Measurements from ENCODE around the gene CHAC1. TPM values are rescaled to one million over a fixed set of nuclear protein-coding genes. Genes with fewer than 3 reads are reported as not detected.

Gene CHAC1, protein sequence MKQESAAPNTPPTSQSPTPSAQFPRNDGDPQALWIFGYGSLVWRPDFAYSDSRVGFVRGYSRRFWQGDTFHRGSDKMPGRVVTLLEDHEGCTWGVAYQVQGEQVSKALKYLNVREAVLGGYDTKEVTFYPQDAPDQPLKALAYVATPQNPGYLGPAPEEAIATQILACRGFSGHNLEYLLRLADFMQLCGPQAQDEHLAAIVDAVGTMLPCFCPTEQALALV
- total RNA-seq, result 2.9 and 4.7 TPM in 2 replicates

DNA sequence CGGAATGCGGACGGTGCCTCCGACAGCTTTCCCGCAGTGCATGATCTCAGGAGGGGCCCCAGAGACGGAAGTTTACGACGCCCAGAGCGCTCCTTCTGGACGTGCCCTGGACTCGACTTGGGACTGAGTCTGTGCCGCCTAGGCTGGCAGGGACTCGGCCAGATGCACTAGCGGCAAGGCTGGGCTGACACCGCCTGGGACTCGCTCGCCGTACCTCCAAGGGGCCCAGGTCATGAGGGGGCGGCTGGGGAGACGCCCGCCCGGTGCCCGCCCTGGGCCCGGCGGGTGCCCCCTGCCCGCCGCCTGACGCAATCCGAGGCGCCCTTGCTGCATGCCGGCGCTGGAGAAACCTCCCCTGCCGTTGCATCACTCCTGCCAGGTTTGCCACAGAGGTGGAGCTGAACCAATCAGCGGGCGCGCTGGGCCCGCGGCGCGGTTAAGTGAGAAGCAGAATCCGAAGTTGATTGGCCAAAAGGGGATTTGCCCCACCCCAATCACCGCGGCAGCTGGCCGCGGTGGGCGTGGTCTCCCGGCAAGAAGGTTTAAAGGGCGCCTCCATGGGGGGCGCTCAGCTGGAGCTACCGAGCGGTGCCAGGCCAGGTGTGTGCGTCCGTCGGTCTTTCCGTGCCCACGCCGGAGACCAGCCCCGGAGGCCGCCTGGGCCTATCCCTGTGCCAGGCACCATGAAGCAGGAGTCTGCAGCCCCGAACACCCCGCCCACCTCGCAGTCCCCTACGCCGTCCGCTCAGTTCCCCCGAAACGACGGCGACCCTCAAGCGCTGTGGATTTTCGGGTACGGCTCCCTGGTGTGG lies at the start of gene CHAC1:
Gene CHAC1 (plus strand): TSS at position 571 of the 812 bp plus-strand sequence. CDS start 113 bp downstream, at position 684.
- DNase-seq (ENCODE audit: low read depth, low spot score), result peak; percentile 85

DNA sequence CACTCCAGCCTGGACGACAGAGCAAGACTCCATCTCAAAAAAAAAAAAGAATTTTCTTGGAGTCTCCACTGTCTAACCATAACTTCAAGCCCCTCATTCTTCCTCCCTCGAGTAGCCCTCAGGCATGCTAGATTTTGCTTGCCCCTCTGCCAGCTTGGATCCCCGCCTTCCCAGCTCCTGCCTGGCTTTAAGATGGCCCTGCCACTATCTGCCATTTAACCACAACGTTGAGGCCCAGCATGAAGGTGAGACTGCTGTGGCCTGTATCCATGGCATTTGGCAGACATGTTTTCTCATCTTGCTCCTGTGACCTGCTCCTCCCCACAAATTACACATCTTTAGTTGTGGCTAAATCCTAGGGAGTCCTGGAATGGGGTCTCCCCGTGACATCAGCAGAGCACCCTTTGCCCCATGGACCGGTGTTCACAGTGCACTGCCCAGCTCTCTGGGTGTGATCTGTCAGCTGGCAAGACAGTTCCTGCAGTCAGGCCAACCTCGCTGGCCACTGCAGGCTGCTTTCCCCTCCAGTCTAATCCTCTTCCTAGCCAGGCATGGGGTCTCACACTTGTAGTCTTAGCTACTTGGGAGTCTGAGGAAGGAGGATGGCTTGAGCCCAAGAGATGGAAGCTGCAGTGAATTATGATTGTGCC lies 48.6 kb upstream of the CHAC1 start:
- no peak for DNase-seq (ENCODE audit: low read depth, low spot score)

DNA sequence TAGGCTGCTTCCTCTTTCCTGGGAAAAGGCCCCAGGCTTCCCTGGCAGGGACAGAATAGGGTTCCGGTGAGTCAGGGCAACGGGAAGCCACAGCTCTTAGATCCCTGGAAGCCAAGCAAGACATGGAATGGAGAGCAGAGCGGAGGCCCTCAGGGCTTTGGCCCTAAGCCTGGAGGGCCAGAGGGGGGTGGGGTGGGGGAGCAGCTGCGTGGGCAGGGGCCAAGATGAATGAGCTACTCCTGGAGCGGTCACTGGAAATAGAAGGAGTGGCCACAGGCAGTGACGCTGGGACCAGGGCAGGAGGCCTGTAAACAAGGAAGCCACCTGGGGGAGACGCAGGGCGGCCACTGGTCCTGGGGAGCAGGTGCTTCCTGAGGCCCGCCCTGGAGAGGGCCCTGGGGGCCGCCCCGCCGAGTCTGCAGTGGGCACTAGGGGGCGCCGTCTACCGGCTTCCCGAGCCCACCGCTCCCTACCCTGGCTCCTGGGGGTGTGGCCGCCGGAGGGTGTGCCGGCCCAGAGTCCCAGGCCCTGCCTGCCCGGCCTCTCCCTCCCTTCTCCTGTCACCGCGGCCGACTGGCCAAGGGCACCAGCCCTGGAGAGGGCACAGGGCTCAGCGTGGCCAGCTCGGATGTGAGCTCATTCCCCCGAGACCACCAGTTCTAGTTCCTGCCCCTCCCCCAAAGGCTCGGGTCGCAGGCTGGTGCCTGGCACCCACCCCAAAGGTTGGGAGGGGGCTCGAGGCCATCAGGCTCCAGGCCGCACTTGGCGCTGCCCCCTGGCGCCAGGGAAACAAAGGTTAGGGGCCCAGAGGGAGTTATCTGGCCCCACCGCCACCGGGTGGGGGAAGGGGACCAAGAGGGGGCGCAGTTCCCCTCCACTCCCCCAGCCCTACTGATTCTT lies 46.9 kb upstream of the CHAC1 start:
- peak; percentile 99 for DNase-seq (ENCODE audit: low read depth, low spot score)

DNA sequence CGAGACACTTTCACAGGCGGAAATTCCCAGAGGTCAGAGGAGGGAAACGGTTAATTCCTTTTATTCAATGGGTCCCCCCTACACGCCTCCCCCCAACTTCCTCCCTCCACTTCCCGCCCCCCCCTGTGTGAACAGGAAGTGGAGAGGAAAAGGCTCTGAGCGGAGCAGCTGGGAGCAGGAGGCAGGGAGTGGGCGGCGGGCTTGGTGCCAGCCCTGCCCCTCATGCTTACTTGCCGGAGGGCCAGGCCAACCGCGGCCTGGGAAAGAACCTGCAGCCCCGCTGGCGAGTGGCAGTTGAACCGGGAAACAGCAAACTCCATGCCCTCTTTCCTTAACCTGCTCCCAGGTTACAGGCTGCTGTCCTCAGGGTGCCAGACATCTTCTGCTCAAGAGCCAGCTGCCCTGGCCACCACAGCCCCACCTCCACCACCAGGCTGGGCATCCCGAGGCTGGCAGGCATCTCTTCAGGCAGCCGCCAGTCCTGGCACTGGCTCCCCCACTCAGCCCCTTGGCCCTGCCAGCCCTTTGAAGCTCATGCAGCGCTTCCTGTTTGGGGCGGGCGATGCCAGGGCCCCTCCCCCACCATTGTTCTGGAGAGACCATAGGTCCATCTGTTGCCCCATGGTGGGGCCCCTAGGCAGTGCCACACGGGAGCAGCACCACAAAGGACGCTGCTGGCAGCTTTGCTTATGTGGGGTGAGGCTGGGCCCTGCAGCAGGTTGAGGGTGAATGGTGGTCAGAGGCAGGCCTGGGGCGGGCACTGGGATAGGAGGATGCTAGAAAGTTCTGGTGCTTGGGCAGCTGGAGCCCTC lies 46.1 kb upstream of the CHAC1 start:
- DNase-seq (ENCODE audit: low read depth, low spot score), result no peak

DNA sequence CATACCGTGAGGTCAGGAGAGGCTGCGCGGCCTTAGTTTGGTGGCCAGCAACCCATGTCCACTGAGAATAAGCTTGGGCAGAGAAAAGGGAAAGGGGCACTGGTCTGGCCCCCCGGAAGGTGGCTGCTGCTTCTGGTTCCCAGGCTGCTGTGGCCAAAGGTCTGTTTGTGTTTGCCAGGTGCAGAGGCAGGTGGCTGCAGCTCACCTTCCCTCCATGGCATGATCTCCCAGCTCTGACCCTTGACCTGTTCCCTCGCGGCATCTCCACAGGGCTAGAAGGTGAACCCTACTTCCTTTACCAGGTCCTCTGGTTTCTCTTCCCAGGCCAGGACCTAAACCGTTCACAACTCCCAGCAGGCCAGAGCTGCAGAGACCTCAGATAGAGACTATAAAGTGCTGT lies 45.2 kb upstream of the CHAC1 start:
- DNase-seq (ENCODE audit: low read depth, low spot score), result no peak

DNA sequence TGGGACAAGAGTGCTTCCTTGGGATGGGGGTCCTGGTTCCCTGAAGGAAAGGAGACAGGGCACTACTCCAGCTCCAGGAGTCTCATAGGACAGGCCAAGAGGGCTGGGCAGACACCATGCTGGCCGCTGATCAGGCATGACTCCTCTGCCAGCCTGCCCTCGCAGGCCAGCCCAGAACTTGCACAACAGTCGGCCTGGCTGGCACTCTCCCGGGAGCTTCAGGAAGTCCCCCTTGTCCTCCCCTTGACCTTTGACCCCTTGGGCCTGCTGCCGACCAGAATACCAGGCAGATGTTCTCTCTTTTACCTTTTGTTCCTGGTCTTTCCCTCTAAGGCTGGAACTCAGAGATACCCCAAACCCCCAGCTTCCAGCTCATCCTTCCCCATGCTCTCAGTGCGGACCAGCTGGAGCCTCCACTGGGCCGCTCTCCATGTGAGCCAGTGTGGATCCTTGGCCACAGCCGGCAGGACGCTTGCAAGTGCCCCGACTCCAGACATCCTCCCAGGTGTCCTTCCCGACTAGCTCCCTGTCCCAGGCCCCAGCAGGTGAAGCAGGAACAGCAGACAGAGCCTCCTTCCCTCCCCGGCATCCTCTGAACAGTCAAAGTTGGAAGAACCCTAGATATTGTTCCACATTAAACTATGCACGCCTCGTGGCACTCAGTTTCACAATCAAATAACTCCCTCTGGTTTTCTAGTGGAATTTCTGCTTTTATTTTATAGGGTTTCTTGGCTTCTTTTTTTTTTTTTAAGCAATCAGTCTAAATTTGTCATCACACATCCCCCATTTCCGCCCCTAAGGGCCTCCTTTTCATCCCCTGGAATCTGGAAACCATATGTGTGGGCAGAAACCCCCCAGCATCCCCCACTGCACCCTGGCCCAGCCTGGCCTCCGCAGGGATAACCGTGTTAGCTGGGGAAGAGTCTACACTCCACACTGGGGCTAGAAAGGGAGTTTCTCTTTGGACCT lies 43.3 kb upstream of the CHAC1 start:
- DNase-seq (ENCODE audit: low read depth, low spot score), result no peak

DNA sequence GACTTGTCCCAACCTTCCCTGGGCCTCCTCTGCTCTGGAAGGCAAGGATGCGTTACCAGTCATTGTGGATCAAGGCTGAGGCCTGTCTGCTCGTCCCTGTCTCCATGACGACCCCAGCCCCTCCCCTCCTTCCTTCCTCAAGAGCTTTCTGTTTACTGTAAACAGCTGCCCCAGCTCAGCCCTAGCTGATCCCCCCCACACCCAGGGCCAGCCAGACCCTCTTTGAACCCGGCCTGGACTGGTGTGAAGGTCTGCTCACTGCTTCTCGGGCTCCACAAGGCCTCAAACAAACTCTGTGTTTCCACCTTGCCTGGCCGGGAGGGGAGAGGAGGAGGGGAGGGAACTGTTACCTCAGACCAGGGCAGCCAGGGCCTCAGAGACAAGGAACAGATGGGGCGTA lies 42.1 kb upstream of the CHAC1 start:
- no peak for DNase-seq (ENCODE audit: low read depth, low spot score)

DNA sequence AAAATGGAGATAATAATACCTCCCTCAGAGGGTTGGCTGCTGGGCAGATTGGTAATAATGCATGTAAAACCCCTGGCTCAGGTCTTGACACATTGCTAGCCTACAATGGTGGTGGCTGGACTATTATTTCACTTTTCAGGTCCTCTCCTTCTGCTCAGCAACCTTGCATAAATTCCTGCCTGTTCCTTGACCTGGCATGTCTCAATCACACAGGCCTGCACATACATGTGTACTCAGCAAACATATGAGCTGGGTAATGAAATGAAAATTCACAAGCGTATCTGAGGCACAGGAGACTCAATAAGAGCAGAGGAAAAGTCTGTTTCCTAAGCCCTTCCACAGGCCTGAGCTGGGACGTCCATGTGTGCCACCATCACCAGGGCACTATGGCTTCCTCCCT lies 41.6 kb upstream of the CHAC1 start:
- DNase-seq (ENCODE audit: low read depth, low spot score), result no peak

DNA sequence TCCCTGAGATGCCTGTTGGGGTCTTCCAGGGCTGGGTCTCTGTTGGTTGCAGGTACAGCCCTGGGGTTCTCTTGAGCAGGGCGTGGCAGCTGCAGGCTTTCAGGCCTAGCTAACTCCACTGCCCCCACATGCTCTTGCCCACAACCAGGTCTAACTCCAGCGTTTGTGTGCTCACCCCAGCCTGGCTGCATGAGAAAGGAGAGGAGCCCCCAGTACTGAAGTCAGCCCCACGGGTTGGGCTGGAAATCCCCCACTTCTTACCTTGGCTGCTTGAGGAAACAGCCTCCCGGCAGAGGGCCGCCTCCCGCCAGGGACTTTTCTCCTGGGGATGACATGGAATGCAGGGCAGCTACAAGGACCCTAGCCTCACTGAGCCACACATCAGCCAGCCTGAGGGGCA lies 40.8 kb upstream of the CHAC1 start:
- DNase-seq (ENCODE audit: low read depth, low spot score), result no peak

DNA sequence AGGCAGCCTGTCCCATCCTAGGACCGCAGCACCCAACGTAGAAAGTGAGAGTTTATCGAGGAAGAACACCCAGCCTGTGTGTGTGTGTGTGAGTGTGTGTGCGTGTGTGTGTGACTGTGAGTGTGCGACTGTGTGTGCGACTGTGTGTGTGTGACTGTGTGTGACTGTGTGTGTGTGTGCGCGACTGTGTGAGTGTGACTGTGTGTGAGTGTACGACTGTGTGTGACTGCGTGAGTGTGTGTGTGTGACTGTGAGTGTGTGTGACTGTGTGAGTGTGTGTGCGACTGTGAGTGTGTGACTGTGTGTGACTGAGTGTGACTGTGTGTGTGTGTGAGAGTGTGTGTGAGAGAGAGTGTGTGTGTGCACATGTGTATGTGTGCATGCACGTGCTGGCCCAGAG lies 39.3 kb upstream of the CHAC1 start:
- DNase-seq (ENCODE audit: low read depth, low spot score), result no peak

DNA sequence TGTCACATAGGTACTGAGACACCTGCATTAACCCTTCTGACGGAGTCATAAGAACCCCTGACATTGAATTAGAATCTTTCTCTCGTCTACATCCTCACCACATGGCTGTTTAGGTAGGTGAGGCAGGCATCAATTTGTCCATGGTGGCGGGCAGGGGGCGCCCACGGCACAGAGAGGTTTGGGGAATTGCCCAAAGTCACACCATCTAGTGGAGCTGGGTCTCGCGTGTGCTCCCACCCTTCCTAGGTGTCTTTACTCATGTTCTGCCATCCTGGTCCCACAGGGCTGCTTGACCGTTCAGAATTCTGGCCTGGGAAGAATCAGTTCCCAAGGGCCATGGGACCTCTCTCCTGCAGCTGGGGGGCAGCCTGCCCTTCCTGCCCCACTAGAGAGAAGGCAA lies 38.8 kb upstream of the CHAC1 start:
- no peak for DNase-seq (ENCODE audit: low read depth, low spot score)

DNA sequence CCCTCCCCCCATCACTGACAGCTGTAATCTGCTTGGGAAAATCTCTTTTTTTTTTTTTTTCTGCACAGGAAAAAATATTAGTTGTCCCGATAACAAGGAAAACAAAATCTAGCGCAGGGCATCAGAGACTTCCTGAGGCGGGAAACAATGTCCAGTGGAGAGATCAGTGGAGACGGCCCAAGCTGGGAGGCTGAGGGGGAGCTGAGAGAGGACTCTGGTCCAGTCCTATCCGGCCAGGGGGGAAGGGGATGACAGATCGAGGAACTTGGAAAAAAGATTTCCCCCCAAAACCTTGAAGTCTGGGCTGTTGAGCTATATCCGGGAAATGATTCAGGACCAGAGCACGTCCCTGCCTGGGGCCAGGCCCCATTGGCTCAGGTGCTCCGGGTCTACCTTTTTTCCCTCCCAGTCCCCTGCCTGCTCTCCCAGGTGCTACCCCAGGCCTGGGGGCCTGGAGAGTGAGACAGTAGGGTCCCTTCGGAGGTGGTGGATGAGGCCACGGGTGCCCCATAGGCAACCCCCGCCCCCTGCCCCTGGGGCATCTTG lies 38.1 kb upstream of the CHAC1 start:
- DNase-seq (ENCODE audit: low read depth, low spot score), result no peak

DNA sequence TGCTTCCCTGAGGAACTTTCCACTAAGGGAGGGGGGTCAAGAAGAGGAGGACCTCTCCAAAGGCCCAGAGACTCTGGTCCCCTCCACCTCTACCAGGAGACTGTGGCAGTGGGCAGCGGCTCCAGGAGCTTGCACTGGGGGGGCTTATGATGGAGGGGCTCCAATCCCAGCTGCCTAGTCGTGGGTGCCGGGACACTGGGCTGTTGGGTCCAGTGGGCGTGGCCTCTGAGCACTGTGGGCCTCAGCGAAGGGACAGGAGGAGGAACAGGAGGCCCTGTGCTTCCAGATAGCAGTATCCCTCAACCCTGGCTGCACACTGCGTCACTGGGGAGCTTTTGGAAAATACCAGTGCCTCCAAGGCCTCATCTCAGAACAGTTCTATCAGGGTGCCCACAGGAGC lies 37.6 kb upstream of the CHAC1 start:
- DNase-seq (ENCODE audit: low read depth, low spot score), result no peak

DNA sequence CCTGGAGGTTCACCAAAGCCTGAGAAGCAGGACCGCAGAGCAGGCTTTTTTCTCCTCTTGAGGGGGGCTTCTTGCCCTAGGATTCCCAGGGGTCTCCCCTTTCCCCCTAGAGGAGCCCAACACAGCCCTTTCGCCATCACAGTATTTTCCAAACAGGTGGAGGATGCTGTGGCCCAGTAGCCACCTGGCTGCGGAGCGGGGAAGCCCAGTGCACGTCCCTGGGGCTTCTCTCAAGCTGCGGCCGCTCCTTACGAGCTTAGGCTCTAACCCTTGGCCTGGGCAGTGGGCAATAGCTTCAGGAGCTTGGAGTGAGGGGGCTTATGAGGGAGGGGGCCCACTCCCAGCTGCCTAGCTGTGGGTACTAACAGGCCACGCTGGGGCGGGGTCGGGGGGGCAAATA lies 35.7 kb upstream of the CHAC1 start:
- DNase-seq (ENCODE audit: low read depth, low spot score), result no peak

DNA sequence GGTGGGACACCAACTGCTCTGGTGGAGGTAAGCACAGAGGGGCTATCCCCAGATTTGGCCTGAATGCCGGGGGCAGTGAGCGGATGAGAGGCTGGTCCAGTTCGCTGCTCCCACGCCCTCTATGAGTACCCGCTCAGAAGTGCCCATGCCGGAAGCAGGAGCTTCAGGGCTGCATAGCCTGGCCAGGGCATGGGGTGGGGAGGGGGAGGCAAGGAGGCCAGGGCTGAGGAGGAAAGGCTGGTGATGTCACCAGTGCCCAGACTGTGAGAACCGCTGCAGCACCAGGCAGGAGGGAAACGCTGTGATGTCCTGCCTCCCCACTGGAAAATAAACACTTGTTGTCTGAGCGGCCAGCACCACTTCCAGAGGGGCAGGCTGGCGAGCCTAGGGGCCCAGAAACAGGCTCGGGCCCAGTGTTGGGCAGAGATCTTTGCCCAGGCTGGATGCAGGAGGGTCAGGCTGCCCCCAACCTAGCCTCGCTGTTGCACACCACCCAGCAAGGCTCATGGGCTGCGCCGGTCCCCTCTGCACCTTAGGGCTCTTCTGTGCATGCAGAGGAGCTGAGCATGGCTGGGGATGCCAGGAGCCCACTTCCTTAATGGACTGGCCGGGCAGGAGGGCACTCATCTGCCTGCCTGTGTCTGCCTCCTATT lies 35.0 kb upstream of the CHAC1 start:
- DNase-seq (ENCODE audit: low read depth, low spot score), result no peak

DNA sequence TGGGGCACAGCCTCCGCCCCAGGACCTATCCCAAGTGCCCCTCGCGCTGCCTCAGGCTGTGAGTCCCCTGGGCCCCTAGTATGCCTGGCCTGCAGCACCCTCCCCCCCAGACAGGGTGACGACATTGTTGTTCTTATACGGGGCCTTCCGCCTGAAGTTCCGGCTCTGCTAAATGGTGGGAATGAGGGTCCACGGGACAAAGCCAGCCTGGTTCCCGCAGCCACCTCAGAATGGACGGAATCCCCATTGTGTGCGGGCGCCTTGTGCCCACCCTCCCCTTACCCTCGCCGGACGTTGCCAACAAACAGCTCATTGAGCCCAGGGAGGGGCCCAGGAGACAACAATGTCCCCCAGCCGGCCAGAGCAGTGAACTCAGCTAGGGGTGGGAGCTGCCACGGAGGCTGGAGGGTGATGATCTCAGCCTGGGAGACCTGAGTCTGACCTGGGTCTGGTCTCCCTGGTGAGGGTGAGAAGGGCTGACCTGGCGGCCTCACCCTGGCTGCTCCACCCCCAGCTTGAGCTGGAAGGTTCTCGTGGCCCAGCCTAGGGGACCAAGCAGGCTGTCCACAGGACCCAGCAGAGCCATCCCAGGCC lies 34.4 kb upstream of the CHAC1 start:
- DNase-seq (ENCODE audit: low read depth, low spot score), result no peak

DNA sequence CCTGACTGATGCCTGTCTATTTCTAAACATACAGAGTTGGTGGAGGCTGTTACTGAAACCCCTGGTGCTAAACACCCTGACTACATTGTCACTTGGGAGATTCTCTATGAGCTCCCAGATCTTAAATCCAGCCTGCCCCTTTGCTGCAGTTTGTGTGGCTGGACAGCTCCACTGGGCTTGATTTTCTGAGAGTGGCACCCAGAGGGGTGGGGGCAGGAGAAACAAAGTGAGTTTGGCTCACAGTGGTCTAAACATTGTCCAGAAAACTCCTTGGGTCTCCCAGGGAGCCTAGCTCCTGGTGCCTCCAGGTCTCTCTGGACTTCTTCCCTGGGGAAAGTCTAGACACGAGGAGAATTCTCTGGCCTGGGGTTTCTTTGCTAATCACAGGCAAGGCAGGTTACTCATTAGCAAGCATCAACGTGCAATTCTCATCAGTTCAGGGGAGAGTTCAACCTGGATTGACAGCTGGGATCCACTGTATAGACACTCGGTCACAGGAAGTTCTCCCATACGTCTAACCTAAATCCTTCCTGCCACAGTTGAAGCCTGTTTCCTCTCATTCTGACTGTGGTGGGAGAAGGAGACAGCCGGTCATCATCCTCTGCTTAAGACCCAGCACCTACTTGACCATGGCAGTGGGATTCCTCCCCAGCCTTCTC lies 31.2 kb upstream of the CHAC1 start:
- no peak for DNase-seq (ENCODE audit: low read depth, low spot score)

DNA sequence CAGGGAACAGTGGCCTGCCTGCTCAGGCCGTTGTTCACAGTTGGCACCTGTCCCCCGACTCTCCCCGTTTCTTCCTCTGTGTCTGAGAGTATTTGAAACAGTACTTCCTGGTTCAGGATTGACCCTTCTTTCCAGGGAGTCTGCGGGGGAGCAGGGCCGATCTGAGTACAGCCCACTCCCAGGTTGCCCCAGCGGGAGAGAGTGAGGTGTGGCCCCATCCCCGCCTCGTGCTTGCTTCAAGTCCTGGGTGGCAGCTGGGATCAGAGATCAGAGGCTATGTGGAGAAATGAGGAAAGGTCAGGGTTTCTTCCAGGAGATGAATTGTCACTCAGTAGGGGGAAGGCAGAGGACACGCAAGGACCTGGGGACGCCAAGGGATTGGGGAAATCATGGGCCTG lies 30.7 kb upstream of the CHAC1 start:
- no peak for DNase-seq (ENCODE audit: low read depth, low spot score)
